HT-29 (cell line): ENCODE measurements around the gene SLC35F3. TPM values are rescaled to one million over a fixed set of nuclear protein-coding genes. Genes with fewer than 3 reads are reported as not detected.
"Not testable (repeated sequence)": the region's sequence is repeated elsewhere in the genome, so short reads cannot be mapped to it uniquely, and the experiment has no call there.

Experiments used
- DNase-seq: peaks from one replicate; pipeline ENCODE4 v3.0.0-alpha.2; 2015; ENCODE audit warnings: low spot score
- total RNA-seq: library from RNA; depleted of rRNA; stranded (reverse); fragments of >200 nt; shearing (Covaris generic); gene quantifications from 2 replicates; pipeline ENCODE4 v1.2.3, GENCODE V29; 2014

Gene SLC35F3
- total RNA-seq, 1 experiment from 2014 or later, result not detected

DNA sequence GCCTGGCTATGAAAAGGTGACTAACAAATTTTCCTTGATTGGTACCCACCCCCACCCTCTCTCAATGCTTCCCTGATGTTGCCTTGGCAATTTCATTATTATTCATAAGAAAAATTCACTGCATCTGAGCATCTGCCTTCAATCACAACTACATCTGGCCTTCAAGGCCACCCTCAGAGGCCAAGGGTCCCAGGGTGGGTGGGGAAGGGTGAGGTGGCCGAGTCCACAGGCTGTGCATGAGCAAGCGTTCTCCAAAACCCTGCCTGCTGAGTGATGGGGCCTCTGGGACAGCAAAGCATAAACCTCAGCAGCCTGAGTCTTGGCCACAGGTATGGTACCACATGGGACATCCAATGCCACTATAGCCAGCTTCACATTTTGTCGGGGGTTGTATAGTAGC is 198.7 kb downstream of the SLC35F3 start:
- no peak for DNase-seq

DNA sequence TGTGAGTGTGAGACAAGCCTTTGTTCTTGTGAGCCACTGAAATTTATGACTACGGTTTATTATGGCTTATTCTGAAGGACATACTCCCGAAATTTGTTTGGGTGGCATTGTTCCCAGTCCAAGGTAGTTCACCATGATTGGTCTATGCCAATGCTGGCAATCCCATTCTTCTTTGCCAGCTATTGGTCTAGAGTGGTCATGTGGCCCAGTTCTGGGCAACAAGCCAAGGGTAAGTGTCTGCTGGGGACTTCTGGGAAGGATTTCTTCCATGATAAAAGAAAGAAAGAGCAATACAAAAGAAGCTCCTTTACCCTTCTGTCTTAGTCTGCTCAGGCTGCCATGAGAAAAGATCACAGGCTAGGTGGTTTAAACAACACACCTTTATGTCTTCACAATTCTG is 201.6 kb downstream of the SLC35F3 start:
- no peak for DNase-seq

DNA sequence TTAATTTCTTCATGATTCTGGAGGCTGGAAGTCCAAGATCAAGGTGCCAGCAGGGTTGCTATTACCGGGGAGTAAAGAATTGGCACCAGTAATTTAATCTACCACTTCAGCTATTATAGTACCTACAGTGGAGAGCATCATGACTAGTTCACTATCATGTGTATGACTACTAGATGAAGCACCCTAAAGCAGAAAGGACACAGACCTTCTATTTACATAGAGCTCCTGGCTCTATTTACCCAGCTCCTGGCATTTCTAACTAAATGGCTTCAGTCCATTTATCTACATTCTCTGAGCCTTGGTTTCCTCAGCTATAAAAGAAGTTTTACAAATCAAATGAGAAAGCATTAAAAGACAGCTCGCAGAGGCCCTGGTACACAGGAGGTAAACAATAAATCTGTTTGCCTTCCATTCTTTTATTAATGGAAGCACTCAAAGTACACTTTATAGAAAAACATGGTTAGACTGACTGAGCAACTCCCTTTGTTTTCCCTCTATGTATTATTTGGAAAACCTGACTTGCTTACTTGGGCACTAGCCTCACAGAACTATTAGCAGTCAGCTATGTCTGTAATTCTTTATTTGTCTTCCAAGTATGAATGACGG is 203.0 kb downstream of the SLC35F3 start:
- no peak for DNase-seq

DNA sequence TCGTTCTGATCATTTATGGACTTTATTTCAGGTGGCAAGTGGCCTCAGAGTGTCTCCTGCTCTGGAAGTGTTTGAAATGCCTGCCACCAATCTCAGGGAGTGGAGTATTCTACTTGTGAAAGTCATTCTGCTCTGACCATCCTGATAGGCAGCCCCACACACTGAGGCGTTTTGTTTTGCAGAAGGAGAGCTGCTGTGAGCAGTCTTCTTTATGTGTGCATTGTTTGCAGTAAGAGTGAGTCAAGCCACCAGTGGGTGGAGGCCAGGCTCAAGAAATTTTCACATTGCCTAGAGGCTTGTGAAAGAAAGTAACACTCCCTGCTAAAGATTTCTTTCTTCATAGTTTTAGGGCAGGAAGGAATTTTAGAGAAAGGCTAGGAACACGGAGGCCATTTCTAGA is 204.4 kb downstream of the SLC35F3 start:
- DNase-seq, result no peak

DNA sequence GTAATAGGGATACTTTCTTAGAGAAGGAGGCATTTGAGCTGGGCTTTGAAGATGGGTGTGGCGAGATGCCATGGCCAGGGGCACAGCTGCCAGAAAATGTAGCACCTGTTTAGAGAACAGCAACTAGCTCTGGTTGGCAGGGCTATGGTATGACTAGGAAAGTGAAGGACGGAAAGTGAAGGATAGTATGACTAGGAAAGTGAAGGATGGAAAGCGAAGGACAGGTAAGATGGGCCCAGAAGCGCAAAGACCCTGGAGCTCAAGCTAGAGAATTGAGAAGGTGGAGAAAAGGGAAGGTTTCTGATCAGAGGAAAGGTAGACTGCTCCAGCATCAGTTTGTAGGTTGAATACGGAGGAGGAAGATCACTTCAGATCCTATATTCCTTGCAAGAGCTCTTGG is 205.4 kb downstream of the SLC35F3 start:
- no peak for DNase-seq

DNA sequence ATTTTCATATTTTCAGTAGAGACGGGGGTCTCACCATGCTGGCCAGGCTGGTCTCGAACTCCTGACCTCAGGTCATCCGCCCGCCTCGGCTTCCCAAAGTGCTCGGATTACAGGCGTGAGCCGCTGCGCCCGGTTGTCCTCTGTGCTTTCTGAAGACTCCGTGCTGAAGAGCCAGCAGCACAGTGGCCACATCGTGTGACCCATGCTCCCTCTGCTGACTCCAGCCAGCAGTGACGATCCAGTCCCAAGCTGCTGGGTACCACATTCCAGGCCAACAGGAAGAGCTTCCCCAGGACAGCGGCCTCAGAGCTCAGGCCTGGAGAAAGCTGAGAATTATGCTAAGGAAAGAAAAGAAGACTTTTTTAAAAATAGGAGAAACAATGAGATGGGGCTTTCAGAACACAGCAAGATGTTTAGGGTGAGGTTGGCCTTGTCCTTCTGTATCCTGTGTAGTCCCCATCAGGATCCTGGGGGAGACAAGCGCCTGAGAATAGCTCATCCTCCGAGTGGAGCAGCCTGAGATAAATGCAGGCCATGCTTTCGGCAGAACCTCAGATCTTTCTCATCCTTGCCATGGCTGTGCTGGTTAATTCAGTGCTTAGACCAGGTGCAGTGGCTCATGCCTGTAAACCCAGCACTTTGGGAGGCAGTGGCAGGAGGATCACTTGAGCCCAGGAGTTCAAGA is 207.1 kb downstream of the SLC35F3 start:
- DNase-seq, result peak; percentile 52

DNA sequence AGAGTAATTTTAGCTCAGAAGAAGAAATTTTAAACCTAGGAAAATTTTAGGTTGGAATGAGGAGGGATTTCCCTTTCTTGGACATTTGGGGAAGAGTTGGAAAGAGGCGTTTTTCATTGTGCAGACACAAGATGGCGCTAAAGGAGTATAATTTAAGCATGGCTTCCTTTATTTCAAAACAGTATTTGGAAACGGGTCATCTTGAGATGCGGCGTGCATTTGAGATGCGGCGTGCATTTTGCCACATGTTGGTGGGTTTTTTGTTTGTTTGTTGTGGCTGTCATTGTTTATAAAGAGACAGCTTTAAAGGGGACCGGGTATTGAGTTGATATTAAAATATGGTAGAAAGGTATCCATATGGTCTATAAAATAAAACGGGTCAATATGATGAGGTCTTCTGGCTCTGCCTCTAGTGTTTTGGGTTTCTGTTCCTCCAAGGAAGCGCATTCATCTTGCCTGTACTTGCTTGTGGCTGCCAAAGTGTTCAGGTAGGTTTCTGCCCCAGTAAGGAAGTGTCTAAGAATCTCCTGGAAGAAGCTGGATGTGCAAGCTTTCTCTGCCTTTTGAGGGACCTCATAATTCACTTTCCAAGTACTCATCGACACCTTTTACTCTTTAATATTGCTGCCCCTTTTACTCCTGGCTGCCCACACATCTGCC is 210.3 kb downstream of the SLC35F3 start:
- DNase-seq, result peak; percentile 52

DNA sequence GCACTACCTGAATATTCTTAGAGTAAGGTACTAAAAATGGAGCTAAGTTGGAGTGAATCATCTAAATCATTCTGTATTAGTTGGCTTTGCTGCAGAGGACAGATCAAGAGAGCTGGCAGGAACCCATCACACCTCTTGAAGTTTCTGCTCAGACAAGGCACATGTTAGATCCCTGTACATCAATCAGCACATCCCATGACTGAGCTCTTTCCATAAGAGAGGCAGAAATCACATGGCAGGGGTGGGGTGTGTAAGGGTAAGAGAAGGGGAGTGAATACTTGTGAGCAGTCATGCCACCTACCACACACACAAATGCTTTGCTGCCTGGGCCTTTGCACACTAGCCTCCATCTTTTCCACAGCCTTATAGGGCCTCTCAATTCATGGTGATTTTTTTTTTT is 214.4 kb downstream of the SLC35F3 start:
- no peak for DNase-seq

DNA sequence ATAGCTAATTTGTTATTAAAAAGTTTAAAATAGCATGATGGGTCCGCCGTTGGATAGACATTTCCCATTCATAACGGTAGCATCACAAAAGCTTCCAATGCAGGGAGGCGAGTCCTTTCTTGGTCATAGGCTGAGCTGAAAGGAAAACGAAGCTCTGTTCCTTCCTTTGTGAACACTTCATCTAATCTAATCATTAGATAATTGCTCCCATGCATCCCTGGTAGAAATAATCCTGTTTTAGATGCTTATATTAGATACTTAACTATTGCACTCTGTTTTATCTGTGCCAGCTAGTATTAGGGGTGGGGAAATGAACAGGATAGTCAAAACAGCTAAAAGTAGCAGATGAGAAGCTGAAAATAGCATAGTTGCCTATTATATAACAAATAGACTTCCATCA is 215.0 kb downstream of the SLC35F3 start:
- DNase-seq, result no peak

DNA sequence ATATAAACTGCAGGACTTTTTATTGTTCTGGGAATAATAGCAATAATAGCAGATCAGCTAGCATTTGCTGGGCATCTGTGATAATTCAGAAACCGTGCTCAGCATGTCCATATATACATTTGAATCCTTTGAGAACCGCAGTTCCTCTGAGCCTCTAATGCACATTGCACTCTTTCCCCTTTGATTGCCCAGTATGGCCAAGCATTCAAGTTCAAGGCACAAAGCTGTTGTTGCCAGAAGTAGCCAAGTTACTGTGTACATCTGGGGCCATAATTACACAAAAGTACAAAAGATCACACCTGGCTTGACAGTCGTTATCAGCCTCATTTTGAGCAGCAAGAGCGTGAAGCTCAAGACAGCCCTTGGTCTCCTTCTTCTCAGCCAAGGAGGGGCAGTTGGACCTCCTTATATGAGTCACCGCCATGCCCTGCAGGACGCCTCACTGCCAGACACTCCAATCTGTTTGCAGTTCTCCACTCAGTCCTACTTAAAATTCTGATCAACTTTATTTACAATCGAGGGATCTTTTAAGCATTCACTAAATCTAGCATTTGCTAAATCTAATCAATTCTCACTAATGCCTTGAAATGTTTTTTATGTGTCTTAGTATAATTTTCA is 216.0 kb downstream of the SLC35F3 start:
- DNase-seq, result no peak

DNA sequence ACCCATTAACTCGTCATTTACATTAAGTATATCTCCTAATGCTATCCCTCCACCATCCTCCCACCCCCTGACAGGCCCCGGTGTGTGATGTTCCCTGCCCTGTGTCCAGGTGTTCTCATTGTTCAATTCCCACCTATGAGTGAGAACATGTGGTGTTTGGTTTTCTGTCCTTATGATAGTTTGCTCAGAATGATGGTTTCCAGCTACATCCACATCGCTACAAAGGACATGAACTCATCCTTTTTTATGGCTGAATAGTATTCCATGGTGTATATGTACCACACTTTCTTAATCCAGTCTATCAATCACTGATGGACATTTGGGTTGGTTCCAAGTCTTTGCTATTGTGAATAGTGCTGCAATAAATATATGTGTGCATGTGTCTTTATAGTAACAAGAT is 217.2 kb downstream of the SLC35F3 start:
- not testable (repeated sequence) for DNase-seq

DNA sequence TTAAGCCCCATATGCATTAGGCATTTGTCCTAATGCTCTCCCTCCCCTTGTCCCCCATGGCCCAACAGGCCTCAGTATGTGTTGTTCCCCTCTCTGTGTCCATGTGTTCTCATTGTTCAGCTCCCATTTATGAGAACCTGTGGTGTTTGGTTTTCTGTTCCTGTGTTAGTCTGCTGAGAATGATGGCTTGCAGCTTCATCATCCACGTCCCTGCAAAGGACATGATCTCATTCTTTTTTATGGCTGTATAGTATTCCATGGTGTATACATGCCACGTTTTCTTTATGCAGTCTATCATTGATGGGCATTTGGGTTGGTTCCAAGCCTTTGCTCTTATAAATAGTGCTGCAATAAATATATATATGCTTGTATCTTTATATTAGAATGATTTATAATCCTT is 218.1 kb downstream of the SLC35F3 start:
- not testable (repeated sequence) for DNase-seq

DNA sequence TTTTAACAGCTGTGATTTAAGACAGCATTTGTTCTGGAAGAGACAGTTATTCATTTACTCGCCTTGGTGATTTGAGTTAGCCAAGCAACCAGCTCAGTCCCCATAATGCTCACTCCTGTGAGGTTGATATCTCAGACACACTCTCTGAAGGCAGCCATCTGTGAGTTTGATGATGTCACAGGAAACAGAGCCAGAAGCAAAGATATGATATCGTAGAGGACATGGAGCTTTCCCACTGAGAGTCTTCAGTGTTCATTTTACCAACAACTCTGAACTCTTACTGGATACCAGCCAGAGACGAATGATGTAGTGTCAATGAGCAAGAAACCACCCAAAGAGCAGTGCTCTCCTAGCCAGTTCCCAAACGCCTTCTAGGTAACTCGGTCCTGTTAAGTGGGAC is 219.4 kb downstream of the SLC35F3 start:
- no peak for DNase-seq

DNA sequence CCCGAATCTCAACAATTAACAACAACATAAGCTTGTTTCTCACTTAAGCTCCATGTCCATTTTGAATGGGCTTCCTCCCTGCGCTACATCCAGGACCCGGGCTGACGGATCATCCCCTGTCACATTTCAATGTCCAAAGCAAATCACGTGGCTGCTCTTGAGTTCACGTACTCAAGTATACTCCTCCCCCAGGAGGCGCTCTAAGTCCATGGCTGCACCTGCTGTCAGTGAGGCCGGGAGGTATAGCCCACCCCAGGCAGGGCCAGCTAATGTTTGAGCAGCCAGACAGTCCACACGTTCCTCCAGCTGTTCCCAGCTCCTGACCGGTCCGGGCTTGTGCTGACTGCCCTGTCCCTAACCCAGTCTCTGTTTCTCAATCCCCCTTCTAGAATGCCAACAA is 220.8 kb downstream of the SLC35F3 start:
- DNase-seq, result peak; percentile 48

DNA sequence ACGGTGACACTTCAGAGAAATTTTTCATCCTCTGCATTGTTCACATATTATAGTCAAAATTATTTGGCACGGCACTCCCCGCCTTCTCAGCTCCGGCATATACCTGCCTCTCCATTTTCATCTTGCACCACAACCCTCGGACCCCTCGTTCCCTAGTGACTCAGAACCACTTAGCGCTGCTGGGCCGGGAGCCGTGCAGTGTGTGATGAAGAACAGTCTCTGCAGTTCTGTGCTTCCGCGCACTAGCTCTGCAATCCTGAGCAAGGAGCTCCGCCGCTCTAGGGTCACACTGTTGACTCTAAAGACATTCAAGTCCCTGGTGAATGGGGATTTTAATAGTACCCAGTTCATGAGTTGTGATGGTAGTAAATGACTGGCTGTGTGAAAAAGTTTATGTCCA is 221.2 kb downstream of the SLC35F3 start:
- no peak for DNase-seq

DNA sequence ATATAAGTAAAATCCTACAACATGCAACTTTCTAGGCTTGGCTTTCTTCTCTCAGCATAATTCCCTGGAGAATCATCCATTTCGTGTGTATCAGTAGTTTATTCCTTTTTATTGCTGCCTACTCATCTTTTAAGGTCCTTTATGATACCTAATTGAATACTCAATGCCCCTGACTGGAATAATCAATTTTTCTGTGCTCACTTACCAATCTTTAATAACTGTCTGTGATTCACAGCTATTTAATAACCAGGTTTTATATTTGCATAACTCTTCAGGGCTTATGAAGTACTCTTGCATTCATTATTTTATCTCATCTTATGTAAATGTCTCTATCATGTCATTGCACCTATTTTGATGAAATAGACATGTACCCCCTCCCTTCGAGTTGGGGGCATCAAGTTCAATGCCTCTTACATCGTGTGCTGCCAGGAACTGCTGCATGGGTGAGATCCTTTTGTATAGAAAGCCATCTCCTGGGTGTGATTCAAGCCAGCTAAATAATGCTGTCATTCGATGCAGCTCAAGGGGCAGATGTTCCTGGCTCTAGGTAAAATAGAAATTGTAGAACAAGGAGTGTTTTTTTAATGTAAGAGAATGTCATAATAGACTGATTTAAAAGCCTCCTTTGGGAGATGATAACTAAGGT is 222.7 kb downstream of the SLC35F3 start:
- DNase-seq, result no peak

DNA sequence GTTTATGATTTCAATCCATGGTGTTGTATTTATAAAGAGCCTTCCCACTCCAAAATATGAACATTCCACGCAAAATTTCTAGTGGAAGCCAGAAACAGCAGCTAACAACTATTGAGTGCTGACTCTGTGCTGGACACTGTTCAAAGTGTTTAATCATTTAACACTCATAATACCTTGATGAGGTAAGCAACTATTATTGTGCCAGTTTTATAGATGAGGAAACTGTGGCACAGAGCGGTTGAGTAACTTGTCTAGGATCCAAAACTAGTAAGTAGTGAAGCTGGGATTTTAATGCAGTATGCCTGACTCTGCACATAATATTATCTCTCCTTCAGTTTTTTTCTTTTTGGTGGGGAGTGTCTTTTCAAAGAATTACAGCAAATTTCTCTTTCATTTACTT is 228.3 kb downstream of the SLC35F3 start:
- no peak for DNase-seq

DNA sequence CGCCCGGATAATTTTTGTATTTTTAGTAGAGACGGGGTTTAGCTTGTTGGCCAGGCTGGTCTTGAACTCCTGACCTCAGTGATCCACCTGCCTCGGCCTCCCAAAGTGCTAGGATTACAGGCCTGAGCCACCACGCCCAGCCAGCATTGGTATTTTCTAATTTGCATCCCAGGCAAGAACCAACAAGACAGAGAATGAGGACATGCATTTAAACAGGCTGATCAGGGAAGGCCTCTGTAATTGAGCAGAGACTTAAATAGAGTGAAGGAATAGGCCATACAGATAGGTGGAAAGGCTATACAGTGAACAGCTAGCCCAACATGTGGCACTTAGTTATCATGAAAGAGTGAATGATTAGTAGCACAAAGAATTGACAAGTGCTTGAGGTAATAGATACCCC is 230.4 kb downstream of the SLC35F3 start:
- no peak for DNase-seq

DNA sequence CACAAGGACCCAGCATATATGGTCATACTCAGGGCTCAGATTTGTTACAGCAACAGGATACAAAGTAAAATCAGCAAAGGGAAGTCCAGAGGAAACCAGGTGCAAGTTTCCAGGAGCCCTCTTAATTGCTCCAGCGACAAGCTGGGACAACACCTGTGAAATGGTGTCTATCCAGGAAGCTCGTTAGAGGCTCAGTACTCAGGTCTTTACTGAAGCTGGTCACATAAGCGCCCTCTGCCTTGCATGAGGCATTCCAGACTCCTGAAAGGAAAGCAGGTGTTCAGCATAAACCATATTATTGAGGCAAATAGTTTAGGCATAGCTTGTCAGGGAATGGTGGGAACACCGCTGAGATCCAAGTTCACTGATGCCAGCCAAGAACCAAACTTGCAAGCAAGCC is 231.0 kb downstream of the SLC35F3 start:
- no peak for DNase-seq

DNA sequence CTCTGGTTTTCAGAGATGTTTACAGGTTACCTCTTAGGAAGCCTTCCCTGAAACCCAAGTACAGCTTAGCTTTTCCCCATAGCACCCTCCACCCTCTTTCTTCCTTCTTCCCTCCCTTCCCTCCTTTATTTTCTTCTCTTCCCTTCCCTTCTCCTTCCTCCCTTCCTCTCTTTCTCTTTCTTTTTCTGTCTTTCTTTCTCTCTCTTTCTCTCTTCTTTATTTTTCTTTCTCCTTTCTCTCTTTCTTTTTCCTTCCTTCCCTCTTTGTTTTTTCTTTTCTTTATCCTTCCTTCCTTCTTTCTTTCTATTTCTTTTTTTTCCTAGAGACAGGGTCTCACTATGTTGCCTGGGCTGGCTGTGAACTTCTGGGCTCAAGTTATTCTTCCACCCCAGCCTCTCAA is 231.6 kb downstream of the SLC35F3 start:
- DNase-seq, result no peak

DNA sequence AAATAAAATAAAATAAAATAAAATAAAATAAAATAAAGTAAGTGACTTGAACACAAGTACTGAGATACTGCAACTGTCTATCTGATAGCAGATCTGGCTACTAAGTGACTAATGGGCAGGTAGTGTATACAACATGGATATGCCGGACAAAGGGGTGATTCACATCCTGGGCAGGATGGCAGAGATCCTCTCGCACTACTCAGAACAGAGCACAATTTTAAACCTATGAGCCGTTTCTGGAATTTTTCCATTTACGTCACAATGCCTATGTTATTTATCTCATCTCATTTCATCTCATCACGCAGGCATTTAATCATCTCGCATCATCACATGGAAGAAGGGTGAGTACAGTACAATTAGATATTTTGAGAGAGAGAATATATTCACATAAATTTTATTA is 235.5 kb downstream of the SLC35F3 start:
- no peak for DNase-seq

DNA sequence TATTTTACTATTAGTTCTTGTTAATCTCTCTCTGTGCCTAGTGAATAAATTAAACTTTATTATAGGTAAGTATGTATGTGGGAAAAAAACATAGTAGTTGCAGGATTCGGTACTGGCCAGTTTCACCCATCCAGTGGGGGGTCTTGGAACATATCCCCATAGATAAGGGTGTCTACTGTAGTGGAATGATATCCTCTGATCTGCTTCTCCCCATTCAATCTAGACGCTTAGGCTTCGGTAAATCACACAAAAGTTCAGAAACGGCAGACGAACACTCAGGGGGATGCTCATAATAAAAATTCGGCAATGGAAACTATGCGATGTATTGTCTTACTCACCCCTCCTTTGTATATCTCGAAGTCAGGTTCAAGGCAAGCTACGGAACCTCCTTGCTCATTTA is 235.9 kb downstream of the SLC35F3 start:
- DNase-seq, result no peak
